ENCODE results near the gene SEMA4C.

The SEMA4C gene

DNA sequence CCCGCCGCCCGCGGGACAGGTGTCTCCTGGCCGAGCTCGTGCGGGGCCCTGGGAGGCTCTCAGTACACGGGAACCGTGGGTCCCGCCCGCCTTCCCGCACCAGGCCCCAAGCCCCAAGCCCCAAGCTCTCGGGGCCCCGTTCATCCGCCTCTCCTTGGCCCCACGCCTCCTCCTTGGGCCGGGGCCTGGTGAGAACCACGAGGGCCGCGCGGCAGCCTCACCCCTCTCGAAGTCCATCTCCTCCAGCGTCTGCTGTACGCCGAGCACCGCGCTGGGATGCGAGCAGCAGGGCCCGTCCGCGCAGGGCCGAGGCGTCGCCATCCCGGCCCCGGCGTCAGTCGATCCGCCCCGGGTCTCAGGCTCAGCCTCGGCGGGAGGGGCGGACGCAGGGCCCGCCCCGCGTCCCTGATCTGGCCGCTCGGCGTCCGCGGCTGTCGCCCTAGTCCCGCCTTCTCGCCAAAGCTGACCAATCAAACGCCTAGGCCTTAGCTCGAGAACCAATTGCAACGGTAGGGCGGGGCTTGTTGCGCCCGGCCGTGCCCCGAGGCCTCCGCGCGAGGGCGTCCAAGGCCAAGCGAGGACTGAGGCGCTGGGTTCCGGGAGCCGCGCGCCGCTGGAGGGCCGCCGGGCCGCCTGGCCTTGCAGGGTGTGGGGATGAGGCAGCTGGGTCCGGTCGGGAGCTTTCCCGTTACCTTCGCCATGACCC lies 12.1 kb downstream of the SEMA4C start, which contains the start of gene ANKRD39:
ANKRD39 (minus strand) TSS at position 350 of the 706 bp plus-strand sequence; CDS start at position 321, 29 bp downstream.
- H3K4me3 ChIP-seq (ENCODE audit: low read length) = peak within 1 kb of the TSS; percentile 68
- peak; percentile 91 for DNase-seq (ENCODE audit: low read depth)
- TF ChIP-seq, protein P1, sequence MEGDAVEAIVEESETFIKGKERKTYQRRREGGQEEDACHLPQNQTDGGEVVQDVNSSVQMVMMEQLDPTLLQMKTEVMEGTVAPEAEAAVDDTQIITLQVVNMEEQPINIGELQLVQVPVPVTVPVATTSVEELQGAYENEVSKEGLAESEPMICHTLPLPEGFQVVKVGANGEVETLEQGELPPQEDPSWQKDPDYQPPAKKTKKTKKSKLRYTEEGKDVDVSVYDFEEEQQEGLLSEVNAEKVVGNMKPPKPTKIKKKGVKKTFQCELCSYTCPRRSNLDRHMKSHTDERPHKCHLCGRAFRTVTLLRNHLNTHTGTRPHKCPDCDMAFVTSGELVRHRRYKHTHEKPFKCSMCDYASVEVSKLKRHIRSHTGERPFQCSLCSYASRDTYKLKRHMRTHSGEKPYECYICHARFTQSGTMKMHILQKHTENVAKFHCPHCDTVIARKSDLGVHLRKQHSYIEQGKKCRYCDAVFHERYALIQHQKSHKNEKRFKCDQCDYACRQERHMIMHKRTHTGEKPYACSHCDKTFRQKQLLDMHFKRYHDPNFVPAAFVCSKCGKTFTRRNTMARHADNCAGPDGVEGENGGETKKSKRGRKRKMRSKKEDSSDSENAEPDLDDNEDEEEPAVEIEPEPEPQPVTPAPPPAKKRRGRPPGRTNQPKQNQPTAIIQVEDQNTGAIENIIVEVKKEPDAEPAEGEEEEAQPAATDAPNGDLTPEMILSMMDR (conservative IDR thresholded peaks at IDR 0.05; ENCODE audit: low read depth, low read length) = peak; percentile 67

DNA sequence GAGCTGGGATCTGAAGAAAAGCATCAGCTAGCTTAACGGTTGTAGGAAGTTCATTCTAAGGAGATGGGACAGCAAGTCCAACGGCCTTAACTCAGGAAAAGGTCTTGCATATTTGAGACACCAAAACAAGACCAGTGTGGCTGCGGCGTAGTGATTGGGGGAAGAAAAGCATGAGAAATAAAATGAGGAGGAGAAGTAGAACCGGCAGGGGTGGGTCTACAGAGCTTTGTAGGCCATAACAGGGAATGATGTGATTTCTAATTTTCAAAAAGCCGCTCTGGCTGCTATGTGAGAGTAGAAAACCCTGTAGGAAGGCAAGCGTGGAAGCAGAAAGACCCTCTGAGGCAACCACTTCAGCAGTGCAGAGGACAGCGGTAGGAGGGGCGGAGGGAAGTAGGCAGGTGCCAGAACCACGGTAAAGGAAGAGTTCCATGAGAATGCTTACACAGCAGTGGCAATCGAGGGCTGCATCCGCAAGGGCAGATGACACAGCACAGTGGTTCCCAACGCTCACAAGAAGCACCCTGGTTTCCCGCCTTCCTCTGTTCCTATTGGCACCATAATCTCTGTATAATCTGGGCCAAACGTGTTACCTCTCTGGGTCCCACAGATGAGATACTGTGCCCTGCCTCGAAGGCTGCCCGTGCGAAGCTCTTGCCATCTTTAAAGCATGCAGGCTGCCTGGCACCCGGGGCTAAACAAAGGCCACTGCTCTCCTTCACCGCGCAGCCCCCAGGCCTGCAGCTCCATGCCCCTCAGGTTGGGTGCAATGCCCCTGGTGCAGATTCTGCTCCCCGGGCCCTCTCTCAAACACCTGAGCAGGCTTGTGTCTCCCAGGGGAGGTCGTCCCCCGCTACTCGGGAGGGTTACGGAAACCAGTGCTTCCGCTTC lies 12.9 kb downstream of the SEMA4C start:
- TF ChIP-seq, protein P1 (conservative IDR thresholded peaks at IDR 0.05; ENCODE audit: low read depth, low read length) = no peak
- DNase-seq (ENCODE audit: low read depth) = no peak
- peak overlapping the region; percentile 68 for H3K4me3 ChIP-seq (ENCODE audit: low read length)

DNA sequence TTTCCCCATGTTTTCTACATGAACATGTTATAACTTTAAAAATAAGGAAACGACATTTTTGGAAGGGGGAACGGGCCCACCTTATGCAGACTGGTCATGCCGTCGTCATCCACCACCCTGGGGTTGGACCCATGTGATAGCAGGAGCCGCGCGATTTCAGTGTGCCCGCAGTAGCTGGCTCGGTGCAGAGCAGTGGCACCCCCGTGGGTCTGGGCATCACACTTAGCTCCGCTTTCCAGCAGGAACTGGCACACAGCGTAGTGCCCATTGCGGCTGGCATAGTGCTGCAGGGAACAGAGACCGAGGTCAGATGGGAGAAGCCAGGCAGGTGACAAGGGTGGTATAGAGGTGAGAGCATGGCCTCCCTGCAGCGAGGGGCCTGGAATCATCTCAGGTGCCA lies 16.6 kb downstream of the SEMA4C start:
- TF ChIP-seq, protein P1 (conservative IDR thresholded peaks at IDR 0.05; ENCODE audit: low read depth, low read length) = no peak
- H3K4me3 ChIP-seq (ENCODE audit: low read length) = no peak overlapping the region
- no peak for DNase-seq (ENCODE audit: low read depth)

DNA sequence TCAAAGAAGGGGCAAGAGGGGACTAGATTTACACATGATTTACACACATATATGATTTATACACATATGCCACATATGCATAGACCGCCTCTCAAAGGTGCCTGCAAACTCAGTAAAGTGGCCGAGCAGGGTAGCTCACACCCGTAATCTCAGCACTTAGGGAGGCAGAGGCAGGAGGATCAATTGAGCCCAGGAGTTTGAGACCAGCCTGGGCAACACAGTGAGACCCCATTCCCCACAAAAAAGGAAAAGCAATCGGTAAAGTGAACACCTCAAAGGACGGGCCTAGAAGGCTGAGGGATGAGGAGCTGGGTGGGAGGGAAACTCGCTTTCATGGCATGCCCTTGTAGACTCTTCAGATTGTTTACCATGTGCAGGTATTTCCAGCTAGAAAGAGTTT lies 17.2 kb downstream of the SEMA4C start:
- H3K4me3 ChIP-seq (ENCODE audit: low read length) = no peak overlapping the region
- TF ChIP-seq, protein P1 (conservative IDR thresholded peaks at IDR 0.05; ENCODE audit: low read depth, low read length) = no peak
- no peak for DNase-seq (ENCODE audit: low read depth)

DNA sequence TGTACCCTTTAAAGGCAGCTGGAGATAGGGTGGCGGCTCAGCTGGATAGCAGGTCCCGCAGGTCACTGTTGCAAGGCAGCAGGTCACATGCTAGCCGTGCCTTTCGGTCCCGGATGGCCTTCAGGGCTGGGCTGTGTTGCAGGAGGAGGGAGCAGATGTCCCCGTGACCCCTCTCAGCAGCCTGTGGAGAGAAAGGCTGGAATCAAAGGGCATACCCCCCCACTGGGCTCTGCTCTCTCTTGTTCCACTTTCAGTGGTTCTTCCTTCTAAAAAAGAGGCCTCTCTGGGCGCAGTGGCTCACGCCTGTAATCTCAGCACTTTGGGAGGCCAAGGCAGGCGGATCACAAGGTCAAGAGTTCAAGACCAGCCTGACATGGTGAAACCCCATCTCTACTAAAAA lies 21.6 kb downstream of the SEMA4C start:
- H3K4me3 ChIP-seq (ENCODE audit: low read length) = no peak overlapping the region
- TF ChIP-seq, protein P1 (conservative IDR thresholded peaks at IDR 0.05; ENCODE audit: low read depth, low read length) = no peak
- DNase-seq (ENCODE audit: low read depth) = no peak

DNA sequence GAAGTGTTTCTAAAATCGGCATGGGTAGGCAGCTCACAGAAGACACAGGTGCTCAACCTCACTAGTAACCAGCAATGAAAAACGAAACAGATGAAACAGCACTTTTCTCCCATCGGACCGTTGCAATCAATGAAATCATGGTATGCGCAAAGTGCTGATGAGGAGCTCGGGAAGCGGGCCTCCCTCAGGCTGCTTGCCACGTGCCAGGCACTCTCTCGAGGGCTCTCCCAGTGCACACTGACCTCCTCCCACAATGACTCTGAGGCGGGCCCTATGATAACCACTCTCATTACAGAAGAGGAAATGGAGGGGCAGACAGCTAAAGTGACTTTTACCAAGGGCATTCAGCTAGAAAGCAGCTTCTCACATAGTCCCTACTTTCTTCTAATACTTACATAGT lies 22.3 kb downstream of the SEMA4C start:
- TF ChIP-seq, protein P1 (conservative IDR thresholded peaks at IDR 0.05; ENCODE audit: low read depth, low read length) = no peak
- DNase-seq (ENCODE audit: low read depth) = no peak
- no peak overlapping the region for H3K4me3 ChIP-seq (ENCODE audit: low read length)

Data from retinal pigment epithelial cell (primary cell).